HG02798 (cell line): Measurements from ENCODE around the gene ARHGAP28.
"Not testable (repeated sequence)": the region's sequence is repeated elsewhere in the genome, so short reads cannot be mapped to it uniquely, and the experiment has no call there.

Experiments used
- ATAC-seq: cut with Tn5 transposase; IDR thresholded peaks from one replicate; pipeline ENCODE4 v1.9.1; 2021; ENCODE audit warnings: mild to moderate bottlenecking; ENCODE audit not compliant: unreplicated experiment, poor library complexity

Gene ARHGAP28

DNA sequence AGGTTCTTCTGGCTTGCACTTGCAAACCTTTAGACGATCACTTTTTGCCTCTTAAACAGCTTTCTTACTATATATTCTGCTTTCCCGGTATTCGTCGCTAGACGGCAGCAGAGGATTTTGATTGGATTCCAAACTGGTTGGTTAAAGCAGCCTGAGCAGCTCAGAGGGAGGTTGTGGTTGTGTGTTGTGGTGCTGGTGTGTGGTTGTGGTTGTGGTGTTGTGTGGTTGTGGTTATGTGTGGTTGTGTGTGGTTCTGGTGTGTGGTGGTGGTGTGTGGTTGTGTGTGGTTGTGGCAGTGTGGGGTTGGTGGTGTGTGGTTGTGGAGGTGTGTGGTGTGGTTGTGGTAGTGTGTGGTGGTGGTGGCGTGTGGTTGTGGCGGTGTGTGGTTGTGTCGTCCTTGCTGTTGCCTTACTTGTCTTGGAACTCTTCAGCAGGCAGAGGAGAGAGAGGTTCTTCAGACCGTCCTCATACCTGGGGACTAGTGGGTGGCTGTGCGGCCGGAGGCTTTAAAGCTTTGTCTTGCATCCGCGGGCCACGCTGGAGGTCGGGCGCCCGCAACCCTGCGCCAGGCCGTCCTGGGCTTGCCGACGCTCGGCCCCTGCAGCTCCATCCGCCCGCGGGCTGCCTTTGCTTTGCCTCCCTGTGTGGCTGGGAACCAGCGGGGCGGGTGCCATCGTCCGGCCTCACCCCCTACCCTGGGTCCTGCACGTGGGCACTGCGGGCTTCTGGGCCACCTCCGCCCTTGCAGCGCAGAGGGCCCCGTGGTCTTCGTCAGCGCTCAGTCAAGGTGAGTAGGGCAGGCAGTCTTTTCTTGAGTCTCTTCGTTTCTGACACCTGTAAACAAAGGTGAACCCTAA, 190.8 kb downstream of the ARHGAP28 start:
- ATAC-seq: no peak

DNA sequence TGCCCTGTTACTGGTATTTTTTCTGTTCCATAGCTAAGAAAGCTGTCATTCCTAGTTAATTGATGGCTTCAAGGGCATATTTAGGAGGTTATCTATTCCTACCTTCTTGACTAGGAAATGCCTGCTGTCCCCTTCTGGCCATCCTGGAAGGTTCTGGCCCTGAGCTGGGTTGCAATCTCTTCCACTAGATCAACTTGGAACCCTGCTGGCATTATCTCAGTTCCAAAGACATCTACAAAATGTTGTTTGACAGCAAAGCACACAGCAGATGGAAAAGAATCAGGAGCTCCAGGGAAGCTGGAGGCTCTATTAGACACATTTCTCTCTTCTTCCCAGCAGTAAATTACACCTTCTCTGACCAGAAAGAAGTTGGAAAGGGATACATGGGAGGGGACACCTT, 192.1 kb downstream of the ARHGAP28 start:
- no peak for ATAC-seq

DNA sequence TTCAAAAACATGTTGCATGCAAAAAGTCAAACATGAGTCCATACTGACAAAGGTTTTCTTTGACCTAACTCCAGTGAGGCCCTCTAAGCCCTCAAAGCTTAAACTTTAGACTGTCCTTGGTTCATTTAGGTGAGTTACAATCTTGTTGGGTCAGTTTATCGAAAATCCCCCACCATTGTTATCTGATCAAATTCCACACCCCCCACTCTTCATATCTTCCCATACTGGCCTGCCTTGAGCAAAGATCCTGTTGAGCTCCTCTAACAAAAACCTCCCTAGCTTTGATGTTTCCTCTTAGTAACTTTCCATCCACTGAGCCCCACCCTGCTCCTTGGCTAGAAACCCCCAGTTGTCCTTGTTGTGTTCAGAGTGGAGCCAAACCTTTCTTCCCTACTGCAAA, 193.7 kb downstream of the ARHGAP28 start:
- no peak for ATAC-seq

DNA sequence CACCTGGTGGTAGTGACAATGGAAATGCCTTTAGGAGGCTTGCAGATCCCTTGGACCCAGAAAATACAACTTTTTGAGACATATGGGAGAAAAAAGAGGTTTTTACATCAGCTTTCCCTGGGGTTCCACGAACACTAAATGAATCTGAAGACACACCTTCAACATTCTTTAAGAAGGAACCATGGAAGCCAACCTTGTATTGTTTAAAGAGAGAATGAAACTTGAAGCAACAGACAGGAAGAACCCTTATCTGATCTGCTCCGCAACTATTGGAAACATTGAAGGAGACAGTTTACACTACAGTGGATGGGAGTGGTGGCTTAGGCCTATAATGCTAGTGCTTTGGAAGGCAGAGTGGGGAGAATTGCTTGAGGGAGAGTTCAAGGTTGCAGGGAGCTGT, 197.6 kb downstream of the ARHGAP28 start:
- ATAC-seq: no peak

DNA sequence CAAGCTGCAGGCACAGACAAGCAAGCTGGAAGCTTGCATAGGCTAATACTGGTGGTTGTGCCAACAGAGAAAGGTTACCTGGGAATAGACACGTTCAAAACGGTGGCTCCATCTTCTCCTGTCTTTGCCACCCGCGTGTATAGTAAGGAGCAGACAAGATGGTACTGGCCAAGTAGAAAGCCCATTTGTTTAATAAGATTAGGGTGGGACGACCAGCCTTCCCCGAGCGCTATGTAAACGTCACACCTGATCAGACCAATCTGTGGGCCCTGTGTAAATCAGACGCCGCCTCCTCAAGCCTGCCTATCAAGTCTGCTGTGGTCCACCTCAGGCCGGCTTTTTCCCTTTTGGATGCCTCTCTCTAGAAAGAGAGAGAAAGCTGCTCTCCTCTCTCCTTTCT, 198.8 kb downstream of the ARHGAP28 start:
- no peak for ATAC-seq

DNA sequence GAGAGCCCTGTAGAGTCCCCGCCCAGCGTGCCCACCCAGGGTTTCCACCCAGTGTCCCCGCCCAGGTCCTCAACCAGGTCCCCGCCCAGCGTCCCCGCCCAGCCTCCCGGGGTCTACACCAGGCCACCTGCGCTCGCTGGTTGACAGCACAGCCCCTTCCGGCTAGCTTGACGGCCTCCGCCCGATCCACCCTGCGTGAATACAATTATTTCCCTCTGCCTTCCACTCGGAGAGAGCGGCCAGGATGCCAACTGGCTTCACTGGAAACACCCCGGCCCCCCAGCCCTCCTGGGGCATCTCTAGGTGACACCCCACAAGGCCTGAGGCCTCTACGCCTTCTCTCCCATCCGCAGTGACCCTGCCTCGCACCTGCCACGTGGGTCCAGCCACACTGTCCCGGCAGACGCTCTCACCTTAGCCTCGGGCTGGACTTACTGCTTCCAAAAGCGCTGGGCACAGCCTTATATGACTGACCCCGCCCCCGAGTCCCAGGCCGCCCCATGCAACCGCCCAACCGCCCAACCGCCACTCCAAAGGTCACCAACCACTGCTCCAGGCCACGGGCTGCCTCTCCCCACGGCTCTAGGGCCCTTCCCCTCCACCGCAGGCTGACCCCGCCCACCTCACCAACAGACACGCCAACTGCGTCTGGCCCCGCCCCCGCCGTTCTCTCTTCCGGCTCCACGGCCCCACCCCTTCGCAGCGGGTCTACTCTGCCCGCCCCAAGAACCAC, 200.0 kb downstream of the ARHGAP28 start:
- no peak for ATAC-seq

DNA sequence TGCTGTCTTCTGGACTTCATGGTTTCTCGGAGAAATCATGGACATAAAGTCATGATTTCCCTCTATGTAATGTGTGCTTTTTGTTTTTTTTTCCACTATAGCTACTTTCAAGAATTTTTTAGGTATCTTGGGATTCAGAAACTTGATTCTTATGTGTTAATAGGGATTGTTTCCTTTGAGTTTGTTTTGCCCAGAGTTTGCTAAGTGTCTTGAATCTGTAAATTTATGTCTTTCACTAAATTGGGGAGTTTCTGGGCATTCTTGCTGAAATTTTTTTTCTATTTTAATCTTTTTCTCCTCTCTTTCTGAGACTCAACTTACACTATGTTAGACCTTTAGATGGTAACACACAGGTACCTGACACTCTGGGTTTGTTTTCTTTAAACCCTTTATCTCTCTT, 205.3 kb downstream of the ARHGAP28 start:
- ATAC-seq: no peak

DNA sequence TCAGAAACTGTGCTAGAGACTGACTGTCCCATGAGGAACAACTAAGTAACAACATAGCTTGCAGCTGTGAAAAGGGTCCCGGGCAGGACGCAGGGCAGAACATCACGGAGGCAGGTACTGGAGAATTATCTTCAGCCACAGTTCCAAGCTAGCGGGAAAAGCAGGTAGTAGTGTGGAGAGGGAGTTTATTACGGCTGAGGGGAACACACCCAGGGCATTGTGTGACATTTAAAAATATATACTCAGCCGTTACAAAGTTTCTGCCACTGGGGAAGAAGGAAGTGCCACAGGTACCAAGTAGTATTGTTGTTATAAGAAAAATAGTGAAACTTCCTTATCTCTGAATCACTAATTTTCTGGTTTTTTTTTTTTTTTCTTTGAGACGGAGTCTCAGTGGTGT, 208.5 kb downstream of the ARHGAP28 start:
- no peak for ATAC-seq

DNA sequence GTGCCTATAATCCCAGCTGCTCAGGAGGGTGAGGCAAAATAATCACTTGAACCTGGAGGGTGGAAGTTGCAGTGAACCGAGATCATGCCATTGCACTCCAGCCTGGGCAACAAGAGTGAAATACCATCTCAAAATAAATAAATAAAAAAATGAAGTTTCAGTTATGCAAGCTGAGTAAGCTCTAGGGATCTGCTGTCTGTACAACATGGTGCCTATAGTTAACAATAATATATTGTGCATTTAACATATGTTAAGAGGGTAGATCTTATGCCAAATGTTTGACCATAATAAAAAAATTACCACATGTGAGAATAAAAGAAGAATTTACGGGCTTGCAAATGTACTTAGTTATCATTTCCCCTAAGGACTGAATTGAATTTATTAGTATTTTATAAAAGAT, 208.9 kb downstream of the ARHGAP28 start:
- ATAC-seq: not testable (repeated sequence)

DNA sequence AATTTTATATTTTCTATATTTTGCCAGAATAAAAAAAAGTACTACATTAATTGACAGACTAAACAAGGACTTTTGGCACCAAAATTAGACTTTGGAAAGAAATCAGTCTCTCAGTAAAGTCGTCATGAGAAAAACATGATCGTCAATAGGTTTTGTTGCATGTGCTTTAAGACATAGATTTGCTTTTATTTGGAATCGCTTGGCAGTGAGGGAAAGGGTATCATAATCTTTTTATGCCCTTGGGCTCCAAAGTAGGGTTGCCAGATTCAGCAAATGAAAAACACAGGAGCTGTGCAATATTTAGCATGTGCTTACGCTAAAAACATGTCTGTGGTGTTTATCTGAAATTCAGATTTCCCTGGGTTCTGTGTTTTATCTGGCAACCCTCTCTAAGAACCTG, 210.5 kb downstream of the ARHGAP28 start:
- ATAC-seq: no peak

DNA sequence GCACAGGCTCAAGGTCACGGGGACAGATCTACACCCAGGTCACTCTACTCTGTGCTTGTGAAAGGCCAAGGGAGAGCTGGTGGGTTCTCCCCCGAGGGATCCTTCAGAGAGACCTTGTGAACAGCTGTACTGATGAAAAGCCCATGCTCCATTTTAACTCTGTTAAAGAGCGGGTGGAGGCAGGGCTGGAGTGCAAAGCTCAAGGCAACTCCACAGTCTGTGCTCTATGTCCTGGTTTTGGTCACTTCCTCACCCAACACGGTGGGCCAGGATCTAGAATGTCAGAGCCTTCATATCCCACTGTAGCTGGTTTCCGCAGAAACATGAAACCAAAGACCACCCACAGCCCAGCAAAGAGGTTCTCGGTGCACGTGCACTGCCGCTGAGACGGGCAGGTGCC, 210.9 kb downstream of the ARHGAP28 start:
- no peak for ATAC-seq

DNA sequence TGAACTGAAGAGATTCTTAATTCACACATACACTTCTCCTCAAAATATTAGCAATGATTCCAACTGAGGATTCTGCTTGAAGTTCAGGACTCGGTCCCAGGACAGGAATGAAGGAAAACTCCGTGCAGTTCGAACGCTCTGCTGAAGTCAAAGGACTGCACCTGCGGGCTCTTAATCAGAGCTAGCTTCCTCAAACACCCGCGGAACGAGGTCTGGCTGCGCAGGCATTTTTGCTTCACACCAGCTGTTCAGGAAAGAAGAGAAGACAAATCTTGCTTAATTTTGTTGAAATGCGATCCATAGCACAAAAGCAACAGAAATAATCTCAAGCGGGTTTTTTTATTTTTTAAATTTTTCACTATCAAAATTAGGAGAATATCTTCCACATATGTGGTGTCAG, 212.5 kb downstream of the ARHGAP28 start:
- no peak for ATAC-seq

DNA sequence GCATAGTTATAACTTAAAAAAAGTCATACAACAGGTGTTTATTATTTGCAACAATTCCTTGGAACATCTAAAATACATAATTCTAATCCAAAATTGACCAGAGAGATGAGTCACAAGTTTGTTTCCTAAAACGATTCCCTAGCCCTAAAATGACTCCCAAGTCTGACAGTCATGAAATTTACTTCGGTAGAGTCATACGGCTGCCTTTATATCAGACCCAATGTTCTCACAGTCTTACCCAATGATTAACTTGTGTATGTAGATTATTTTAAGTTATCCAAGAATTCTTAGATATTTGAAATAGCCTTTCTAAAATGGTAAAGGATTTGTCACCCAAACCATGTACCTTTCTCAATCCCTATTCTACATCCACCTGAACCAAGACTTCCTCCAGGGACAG, 213.2 kb downstream of the ARHGAP28 start:
- no peak for ATAC-seq

DNA sequence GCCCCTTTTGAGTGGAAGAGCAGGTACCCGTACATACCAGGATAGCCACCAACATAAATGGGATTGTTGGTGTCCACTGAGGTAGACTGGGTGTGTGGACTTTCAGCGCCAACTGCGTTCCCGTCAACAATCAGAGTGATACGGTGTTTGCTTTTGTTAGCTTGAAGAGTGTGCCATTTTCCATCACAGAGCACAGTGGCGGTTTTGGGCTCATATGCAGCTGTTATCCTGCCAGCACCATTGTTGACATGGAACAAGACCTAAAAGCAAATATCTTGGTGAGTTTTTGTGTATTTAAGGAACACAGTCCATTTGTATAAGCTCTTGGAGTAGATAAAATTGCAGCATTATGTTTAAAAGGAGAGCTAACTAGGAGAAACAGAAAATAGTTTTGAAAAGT, 213.6 kb downstream of the ARHGAP28 start:
- ATAC-seq: no peak

DNA sequence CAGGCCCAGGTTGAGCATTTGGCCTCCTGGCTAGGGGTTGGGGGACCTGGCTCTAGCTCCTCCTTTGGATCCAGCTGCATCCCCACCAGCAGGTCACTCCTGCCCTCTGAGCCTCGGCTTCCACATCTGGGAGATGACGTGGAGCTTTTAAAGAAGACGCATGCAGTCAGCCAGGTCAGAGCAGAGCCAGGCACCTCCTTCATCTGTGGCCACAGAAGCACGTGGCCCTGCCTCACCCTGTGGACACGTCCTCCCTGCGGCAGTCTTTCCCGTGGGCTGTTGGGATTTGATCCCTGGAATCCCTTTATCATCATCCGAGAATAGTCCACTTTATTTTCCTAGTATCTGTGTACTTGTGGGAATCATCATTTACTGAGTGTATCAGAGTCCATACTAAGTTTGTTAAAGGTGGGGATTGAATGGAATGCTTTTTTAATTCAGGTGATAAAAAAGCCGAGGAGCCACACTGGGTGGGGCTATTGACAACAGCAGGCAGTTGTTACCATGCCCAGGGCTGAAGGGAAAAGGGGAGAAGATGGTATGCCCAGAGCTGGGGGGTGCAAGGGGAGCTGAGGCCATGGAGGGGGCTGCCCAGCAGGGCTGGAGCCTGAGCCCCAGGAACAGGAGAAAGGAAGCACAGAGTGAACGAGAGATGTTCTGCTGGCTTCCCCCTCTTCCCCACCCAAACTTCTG, 218.0 kb downstream of the ARHGAP28 start:
- ATAC-seq: no peak

DNA sequence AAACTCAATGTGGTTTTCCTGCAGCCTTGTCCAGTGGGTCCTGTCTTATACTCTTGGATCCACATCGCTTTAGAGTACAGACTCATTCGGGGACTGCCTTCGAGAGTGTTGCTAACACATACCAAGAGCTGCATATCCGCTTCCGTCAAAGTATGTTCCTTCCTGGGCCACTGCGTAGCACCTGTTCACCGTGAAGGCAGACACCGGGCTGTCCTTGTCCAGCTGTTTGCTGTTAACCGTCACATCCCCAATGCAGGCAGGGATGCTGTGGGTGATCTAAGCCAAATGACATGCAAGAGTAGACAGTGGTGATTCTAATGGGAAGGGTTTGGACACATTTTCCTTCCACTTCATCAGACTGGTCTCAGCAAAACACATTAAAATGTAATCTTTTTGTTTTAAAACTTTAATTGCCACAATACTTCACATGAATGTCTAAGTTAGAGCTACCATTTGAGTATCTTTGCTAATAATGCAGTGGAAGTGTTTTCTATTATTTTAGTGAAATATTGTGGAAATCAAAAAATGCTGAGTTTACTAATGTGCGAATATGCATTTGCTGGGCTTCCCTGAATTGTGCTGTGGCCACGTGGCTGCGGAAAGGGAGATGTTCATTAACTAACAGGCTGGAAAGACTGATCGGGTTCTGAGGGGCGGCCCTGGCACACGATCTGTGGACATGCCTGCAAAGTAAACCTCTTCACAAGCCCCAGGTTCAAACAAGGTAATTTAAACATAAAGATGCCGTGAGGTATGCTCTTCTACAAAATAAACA, 219.0 kb downstream of the ARHGAP28 start:
- ATAC-seq: no peak

DNA sequence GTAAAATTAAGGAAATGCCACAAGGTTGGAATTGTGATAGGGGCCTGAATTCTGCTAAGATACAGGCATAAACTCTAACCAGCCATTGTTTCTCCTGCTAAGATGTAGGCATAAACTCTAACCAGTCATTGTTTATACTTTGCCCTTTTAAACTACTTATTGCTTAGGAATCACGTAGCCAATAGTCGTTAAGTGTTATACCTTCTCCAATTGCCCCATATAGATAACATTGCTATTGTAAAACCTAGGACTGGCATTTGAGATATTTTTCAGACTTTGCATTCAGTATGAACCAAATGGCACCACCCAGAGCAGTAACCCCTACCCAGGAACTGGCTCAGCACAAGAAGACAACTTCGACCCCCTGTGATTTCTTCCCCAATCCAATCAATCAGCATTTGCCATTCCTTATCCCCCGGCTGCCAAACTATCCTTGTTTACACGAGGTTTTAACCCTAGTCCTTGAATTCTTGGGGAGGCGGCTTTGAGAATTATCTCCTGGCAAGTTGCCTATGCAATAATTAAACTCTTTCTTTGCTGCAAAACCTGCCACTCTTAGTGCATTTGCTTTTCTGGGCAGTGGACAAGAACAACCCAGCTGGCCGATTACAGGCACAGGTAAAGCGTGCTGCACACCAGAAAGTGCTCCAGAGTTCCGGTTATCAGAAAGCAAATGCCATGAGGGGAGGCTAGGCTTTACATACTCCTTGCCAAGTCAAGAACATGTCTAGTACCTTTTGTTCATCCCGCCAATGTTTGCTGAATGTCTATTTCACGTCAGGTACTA, 220.5 kb downstream of the ARHGAP28 start:
- no peak for ATAC-seq

DNA sequence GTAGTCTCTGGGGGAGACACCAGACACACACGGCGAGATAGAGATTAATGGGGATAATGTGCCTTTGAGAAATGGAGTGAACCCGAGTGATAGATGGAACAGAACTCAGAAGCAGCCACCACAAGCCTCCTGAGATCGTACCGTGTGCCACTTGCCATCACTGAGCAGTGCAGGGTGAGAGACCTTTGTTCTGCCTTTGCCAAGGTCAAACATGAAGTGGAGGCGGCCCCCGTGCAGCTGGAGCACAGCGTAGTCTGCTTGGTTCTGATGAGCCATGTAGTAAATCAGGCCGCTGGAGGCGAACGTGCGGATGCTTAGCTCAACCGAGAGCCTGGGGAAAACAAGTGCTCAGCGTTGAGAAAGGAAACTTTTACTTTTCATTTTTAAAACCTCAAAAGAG, 221.1 kb downstream of the ARHGAP28 start:
- ATAC-seq: no peak

DNA sequence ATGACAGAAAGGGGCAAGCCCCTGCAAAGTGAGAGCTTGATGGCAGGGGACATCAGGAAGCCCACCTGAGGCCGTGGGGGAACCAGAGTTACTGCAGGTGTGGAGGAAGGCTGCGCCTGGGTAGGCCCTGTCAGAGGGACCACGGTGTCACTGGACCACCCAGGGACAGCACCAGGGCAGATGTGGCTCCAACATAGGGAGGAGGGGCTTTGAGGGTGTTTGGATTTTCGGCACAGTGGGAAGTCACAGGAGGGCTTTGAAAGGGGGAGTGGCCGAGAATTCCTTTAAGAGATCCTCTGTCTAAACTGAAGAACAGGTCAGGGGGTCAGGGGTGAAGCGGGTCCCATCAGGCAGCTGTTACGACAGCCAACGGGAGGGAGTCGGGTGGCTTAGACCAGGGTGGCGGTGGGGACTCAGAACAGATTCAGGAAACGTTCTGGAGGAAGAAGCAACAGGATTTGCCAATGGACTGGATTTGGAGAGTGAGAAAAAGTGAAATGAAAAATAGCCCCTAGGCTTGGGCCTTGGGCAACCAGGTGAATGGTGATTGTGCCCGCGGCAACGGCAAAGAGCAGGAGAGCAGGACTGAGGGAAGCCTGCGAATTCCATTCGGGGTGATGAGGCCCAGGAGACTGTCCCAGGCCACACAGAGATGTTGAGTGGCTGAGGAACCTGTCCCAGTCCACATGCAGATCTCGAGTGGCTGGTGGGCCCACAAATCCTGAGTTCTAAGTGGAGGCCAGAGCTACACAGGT, 222.0 kb downstream of the ARHGAP28 start:
- no peak for ATAC-seq
